KMS-11 (cell line): ENCODE data around the gene LPCAT3.

Experiments
- H2AFZ ChIP-seq: fragments of 200-600 bp; sonication (generic); 2 replicates; pipeline ENCODE4 v1.6.1; 2016; ENCODE audit warnings: antibody characterized with exemption, mixed run types, low read depth
- H3K27ac ChIP-seq: fragments of 200-600 bp; sonication (generic); 2 replicates; pipeline ENCODE4 v1.6.1; 2016; ENCODE audit warnings: mild to moderate bottlenecking, mixed run types
- H3K27me3 ChIP-seq: fragments of 200-600 bp; sonication (generic); 2 replicates; pipeline ENCODE4 v1.6.1; 2017; ENCODE audit warnings: mild to moderate bottlenecking, low read depth, mixed run types, moderate library complexity; ENCODE audit not compliant: insufficient read depth
- H3K36me3 ChIP-seq: fragments of 200-600 bp; sonication (generic); 2 replicates; pipeline ENCODE4 v1.6.1; 2017; ENCODE audit warnings: mild to moderate bottlenecking, mixed run types; ENCODE audit not compliant: insufficient read depth
- H3K4me1 ChIP-seq: fragments of 200-600 bp; sonication (generic); 2 replicates; pipeline ENCODE4 v1.6.1; 2016; ENCODE audit warnings: mild to moderate bottlenecking, low read depth, mixed run types; ENCODE audit not compliant: poor library complexity, severe bottlenecking
- H3K4me2 ChIP-seq: fragments of 200-600 bp; sonication (generic); 2 replicates; pipeline ENCODE4 v1.7.0; 2016; ENCODE audit warnings: mild to moderate bottlenecking, mixed run types
- H3K4me3 ChIP-seq: fragments of 200-600 bp; sonication (generic); IDR thresholded peaks from 2 replicates; pipeline ENCODE4 v1.6.1; 2017; ENCODE audit warnings: low read depth, low read length, mixed read lengths; ENCODE audit not compliant: insufficient read depth
- H3K79me2 ChIP-seq: fragments of 200-600 bp; sonication (generic); 2 replicates; pipeline ENCODE4 v1.6.1; 2016; ENCODE audit warnings: low read depth, mixed run types; ENCODE audit not compliant: insufficient read depth
- H3K9ac ChIP-seq: fragments of 200-600 bp; sonication (generic); 2 replicates; pipeline ENCODE4 v1.6.1; 2016; ENCODE audit warnings: mild to moderate bottlenecking, mixed run types
- H4K20me1 ChIP-seq: fragments of 200-600 bp; sonication (generic); 2 replicates; pipeline ENCODE4 v1.6.1; 2016; ENCODE audit warnings: mild to moderate bottlenecking, mixed run types; ENCODE audit not compliant: insufficient read depth
- TF ChIP-seq, protein P1 (sequence below): fragments of 200-600 bp; sonication (generic); conservative IDR thresholded peaks from 2 replicates; pipeline ENCODE4 v1.6.1; 2017; ENCODE audit warnings: low read depth, mild to moderate bottlenecking, antibody characterized with exemption, low read length, moderate library complexity, mixed read lengths

LPCAT3 gene

DNA sequence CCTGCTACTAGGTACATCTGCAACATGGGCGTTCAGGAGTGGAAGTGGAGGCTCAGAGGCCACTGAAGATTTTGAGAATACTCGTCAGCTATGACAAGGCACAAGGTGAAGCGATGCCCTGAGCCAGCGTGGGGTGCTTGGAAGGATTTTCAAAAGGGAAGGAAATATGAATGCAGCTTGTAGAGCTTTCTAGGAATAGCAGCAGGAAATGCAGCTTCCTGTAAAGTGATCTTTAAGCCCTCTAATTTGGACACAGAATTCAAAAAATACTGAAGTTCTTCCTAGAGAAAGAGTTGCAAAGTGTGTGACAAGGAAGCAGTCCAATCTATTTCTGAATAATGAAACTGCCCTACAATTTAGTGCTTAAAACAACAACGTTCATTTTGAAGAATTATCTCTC, 29.0 kb upstream of the LPCAT3 start:
- H3K4me1 ChIP-seq, result peaks cover 10% of the 10 kb centered on the region
- H4K20me1 ChIP-seq, result no peaks in the 10 kb centered on the region
- H3K27ac ChIP-seq, result no peak overlapping the region
- no peak overlapping the region for H3K9ac ChIP-seq
- no peak overlapping the region for H3K4me3 ChIP-seq
- TF ChIP-seq, protein P1, sequence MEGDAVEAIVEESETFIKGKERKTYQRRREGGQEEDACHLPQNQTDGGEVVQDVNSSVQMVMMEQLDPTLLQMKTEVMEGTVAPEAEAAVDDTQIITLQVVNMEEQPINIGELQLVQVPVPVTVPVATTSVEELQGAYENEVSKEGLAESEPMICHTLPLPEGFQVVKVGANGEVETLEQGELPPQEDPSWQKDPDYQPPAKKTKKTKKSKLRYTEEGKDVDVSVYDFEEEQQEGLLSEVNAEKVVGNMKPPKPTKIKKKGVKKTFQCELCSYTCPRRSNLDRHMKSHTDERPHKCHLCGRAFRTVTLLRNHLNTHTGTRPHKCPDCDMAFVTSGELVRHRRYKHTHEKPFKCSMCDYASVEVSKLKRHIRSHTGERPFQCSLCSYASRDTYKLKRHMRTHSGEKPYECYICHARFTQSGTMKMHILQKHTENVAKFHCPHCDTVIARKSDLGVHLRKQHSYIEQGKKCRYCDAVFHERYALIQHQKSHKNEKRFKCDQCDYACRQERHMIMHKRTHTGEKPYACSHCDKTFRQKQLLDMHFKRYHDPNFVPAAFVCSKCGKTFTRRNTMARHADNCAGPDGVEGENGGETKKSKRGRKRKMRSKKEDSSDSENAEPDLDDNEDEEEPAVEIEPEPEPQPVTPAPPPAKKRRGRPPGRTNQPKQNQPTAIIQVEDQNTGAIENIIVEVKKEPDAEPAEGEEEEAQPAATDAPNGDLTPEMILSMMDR, result no peak
- H3K4me2 ChIP-seq, result no peak overlapping the region
- no peaks in the 10 kb centered on the region for H3K36me3 ChIP-seq
- H3K27me3 ChIP-seq, result no peaks in the 10 kb centered on the region
- no peak overlapping the region for H2AFZ ChIP-seq
- H3K79me2 ChIP-seq, result no peaks in the 10 kb centered on the region

DNA sequence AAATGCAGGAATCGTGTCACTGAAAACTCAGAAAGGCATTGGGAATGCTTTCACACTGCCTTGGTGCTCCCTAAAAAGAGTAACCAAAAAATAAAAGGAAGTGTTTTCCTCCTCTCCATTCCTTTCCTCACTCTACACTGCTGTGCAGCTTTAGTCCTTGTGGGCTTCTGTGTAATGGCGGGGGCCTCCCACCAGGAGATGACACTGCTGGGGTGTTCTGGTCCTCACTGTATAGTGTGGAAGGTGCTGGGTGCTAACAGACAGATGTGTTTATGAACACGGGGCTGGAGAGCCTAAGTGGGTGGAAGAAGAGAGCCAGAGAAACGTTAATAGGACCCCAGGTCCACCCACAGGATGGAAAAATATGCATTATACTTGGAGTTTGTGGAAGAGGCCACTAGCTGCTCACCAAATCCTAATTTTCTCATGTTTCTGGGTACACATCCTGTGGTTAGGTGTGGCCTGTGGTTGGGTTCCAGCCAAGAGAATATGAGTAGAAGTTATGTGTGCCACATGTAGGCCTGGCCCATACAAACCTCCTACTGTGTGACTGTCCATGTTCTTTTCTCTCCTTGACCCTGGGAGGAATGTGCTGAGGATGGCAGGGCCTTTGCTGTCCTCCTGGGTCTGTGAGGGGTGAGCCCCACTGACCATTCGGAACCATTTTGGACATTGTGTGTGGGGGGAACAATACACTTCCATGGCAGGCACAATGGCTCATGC, 28.3 kb upstream of the LPCAT3 start:
- Histone ChIP-seq H3K79me2 (no peaks in the 10 kb centered on the region), H3K36me3 (no peaks in the 10 kb centered on the region), H3K4me2 (no peak overlapping the region), H3K4me3 (no peak overlapping the region), H3K9ac (no peak overlapping the region), H4K20me1 (no peaks in the 10 kb centered on the region), H3K27me3 (no peaks in the 10 kb centered on the region), H3K27ac (no peak overlapping the region), H2AFZ (no peak overlapping the region), H3K4me1 (peaks cover 7% of the 10 kb centered on the region)
- TF ChIP-seq, protein P1, result no peak

DNA sequence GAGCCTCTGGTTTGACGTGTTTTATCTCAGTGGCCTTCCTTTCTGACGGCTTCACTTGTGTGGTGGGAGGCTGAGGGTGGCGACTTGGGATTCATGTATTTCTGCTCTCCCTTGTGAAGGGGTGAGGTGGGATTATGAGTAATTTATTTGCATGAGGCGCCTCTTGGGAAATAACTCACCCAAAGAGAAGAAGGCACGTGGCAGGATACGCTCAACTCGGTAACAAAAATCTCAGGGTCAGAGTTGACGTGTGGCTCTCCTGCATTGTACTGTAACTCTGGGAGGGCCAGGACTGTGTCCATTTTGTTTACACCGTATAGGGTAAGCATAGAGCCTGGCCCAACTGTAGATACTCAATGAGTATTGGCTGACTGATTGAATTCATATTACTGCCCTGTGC, 27.6 kb upstream of the LPCAT3 start:
- H4K20me1 ChIP-seq, result no peaks in the 10 kb centered on the region
- TF ChIP-seq, protein P1, result no peak
- H3K36me3 ChIP-seq, result no peaks in the 10 kb centered on the region
- no peak overlapping the region for H3K4me2 ChIP-seq
- no peaks in the 10 kb centered on the region for H3K79me2 ChIP-seq
- H3K4me1 ChIP-seq, result peaks cover 7% of the 10 kb centered on the region
- no peak overlapping the region for H3K4me3 ChIP-seq
- H3K9ac ChIP-seq, result no peak overlapping the region
- H3K27me3 ChIP-seq, result no peaks in the 10 kb centered on the region
- no peak overlapping the region for H2AFZ ChIP-seq
- H3K27ac ChIP-seq, result no peak overlapping the region

DNA sequence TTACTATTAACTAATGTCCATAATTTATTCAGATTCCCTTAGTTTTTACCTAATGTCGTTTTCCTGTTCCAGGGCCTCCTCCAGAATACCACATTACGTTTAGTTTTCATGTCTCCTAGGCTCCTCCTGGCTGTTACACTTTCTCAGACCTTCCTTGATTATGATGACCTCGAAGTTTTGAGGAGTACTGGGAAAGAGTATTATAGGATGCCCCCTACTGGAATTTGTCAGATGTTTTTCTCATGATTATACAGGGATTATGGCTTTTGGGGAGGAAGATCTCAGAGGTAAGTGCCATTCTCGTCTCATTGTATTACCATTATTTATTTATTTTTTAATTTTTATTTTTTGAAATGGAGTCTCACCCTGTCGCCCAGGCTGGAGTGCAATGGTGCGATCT, 24.6 kb upstream of the LPCAT3 start:
- TF ChIP-seq, protein P1, result no peak; the same call in 1 of the 2 replicates
- Histone ChIP-seq H3K4me1 (no peaks in the 10 kb centered on the region), H3K27me3 (no peaks in the 10 kb centered on the region), H3K79me2 (no peaks in the 10 kb centered on the region), H2AFZ (no peak overlapping the region), H3K9ac (no peak overlapping the region), H4K20me1 (no peaks in the 10 kb centered on the region), H3K36me3 (no peaks in the 10 kb centered on the region), H3K4me3 (no peak overlapping the region), H3K27ac (no peak overlapping the region), H3K4me2 (no peak overlapping the region)
